Stimulated activated CD8-positive, alpha-beta memory T cell treated with anti-CD3 and anti-CD28 coated beads, Interleukin-7, amount 100 ng/mL, for 1 hour (primary cell): ENCODE measurements around the gene ALDH1A1.

Experiments used
- DNase-seq, 2 donors: peaks; one replicate each; pipeline ENCODE4 v3.0.0-alpha.2; 2020; ENCODE audit warnings: low read depth in 2 of 2

ALDH1A1 gene

DNA sequence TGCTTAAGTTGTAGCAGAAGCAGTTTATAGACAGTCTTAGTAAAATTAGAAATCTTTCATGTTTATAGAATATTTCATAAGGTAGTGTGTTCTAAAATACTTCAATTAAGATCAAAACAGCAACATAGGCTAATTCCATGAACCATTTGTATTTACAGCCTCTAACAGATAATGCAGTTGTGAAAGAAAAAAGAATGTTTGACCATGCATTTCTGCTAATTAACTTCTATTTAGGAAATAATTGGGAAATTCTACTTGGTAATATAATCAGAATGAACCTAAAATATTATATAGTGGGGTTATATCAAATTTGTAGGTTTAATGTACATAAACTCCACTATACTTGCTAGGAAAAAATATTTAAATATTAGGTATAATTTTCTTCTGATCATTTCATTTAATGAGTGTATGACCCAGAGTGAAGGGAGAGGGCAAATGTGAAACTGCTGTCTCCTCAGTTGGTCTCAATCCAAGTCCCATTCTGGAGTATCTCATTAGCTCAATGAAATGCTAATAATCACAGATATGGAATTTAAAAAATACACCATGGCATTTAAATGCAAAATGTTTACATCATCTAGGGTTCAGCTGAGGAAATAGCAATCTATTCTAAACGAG lies 34.9 kb downstream of the ALDH1A1 start:
- DNase-seq, result no peak

DNA sequence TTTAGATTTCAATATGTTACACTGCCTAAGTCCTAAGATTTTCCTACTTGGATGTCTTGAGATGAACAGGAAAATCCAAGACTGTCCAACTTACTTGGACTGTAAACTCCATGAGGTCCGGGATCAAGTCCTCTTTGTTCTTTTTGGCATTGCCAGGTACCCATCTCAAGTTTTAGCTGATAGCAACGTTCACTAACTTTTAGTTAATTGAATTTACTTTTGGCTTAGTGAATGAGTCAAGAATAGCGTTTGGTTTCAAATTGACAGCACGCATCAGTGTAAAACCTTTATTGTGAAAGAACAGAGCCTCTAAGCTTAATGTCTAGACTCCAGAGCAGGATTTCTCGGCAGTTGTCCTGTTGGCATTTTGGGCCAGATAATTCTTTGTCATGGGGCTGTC lies 37.2 kb downstream of the ALDH1A1 start:
- no peak for DNase-seq

DNA sequence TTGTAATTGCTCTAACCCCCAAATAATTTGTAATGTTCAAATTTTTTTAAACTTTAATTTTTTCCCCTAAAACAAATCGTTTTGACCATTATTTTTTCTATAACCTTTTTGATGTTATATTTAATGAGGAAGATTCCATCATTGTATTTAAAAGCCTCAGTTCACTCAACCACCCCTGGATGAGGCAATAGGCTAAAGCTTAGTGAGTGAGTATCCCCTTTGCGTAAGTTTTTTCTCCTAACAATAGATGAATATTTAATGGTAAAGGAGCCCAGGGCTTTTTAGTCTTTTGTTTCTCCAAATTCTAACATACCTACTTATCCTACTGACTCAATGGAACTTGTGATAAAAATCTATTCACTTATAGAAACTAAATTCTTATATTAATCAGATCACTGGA lies 38.1 kb downstream of the ALDH1A1 start:
- DNase-seq, result no peak

DNA sequence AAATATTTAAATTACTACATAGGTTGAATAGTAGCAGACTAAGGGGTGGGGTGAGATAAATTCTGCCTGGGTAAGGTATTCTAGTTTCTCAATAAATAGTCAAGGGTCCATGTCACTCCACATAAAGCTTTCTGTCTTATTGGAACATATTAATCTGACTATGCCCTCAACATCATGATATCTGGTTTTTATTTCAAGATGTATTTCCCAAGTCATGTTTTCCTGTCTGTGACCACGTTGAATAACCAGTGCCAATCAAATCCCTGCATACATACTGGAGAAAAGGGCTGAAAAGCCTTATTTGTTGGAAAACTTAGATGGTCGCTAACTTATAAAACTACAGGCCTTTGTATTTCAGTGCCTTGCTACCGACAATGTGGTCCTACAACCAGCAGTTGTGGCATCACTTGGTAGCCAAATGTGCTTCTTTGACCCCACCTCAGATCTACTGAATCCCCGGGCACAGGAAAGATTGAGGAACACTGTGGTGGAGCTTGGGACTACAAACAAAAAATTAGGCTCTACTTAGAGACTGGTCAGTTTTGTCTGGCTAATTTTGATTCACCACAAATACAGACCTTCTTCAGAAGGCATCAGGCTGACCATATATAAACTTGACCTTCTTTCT lies 39.4 kb downstream of the ALDH1A1 start:
- no peak for DNase-seq

DNA sequence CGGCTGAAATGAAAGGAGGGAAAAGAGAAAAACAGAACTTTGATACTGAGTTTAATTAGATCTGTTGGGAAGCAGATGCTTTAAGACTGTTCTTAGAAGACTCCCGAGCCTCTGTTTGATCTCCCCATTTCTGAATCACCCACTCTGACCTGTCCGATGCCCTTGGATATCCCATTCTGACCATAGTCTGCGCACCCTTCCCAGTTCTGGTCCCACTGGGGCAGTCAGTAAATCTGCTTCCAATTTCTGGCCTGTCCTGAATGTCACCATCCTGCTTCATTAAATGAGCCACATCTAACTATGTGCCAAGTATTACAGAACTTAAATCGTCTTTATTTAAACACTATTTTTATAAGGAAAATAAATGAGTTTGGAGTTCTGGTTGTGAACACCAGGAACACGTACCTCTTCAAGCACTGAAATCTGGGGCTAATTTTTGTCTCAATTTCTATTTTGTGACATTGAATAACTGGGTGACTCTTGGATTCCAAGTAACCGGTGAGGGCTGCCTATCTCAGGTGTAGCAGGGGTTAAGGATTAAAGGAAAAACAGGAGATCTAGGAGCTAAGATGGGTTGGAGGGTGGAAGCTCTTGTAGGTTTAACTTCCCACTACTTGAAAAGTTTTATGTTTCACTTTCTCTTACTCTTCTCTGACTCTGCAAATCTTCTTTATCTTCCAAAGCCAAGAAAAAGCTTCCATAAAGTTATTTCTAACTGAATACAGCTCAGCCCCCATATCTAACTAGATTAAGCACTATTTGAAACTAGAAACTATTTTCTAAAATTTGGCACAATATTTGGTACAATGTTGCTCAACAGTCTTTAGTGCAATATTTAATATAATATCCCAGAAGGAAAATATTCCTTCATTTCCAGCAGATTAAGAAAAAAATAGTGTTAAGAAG lies 40.1 kb downstream of the ALDH1A1 start:
- DNase-seq, result no peak

DNA sequence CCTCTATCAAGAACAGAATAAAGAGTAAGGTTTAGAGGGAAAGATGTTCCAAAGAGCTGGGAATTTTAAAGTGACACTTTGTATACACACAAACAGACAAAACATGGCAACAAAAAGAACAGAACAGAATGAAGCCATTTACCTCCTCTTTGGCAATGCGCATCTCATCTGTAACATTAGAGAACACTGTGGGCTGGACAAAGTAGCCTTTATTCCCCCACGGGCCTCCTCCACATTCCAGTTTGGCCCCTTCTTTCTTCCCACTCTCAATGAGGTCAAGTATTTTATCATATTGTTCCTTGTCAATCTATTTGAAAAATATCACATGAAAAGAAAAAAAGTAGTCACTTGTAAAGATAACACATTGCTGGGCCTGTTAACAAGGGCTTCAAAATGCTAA lies 41.0 kb downstream of the ALDH1A1 start:
- DNase-seq, result no peak

DNA sequence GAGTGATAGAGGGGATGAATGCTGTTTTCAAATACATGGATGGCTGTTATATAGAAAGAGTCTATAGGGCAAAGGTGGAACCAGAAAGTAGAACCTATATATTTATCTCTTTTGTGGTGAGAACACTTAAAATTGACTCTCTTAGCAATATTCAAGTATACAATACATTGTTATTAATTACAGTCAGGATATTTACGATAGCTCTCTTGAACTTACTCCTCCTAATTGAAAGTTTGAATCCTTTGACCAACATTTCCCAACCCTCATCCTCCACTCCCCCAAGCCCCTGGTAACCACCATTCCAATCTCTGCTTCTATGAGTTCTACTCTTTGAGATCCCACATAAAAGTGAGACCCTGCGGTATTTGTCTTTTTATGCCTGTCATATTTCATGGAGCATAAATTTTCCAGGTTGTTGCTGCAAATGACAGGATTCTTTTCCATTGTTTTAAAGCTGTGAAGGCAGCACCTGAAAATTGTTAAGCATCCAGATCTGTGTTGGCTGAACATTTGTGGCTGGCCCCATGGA lies 41.5 kb downstream of the ALDH1A1 start:
- DNase-seq, result no peak

DNA sequence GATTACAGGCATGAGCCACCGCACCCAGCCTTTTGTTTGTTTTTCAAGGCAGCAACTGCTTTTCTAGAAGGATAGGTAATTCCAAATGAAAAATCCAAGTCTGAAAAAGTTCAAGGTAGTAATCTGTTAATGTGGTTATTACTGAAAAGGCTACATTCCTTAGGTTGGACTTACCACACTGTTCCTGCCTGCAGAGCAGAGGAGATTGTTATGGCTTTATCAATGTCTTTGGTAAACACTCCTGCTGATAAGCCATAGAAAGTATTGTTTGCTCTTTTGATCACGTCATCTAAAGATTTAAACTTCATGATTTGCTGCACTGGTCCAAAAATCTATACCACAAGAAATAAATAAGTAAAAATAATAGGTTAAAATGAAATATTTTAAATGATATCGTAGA lies 43.4 kb downstream of the ALDH1A1 start:
- no peak for DNase-seq

DNA sequence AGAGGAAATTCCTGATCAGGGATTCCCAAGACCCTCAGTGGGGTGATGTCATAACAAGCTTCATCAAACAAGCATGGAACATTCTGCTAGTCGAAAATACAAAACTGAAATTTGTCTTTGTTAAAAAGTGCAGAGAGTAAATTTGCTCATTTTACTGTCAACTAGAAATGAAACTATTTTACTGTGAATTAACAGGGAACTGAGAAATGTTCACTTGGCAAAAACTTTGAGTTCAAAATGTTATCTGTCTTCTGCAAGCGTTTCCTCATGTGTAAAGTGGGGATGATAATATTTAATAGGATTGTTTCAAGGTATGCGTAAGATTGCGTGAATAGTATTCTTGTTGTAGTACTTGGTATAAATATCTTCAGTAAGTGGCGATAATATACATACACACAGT lies 45.4 kb downstream of the ALDH1A1 start:
- no peak for DNase-seq

DNA sequence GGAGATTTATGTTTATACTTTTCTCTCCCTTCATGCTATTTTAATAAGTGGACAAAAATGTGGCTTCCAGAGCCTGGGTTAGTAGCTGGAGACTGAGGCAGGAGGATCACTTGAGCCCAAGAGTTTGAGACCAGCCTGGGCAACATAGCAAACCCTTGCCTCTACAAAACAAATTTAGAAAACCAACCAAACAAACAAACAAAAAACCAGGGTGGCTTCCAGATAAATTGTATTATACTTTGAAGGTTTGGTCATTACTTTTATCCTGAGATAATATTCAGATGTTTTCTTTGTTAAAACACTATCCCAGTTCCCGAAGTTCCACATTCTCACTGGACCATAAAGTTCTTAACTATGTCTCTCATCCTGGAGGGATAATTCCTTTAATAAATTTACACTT lies 46.0 kb downstream of the ALDH1A1 start:
- no peak for DNase-seq

DNA sequence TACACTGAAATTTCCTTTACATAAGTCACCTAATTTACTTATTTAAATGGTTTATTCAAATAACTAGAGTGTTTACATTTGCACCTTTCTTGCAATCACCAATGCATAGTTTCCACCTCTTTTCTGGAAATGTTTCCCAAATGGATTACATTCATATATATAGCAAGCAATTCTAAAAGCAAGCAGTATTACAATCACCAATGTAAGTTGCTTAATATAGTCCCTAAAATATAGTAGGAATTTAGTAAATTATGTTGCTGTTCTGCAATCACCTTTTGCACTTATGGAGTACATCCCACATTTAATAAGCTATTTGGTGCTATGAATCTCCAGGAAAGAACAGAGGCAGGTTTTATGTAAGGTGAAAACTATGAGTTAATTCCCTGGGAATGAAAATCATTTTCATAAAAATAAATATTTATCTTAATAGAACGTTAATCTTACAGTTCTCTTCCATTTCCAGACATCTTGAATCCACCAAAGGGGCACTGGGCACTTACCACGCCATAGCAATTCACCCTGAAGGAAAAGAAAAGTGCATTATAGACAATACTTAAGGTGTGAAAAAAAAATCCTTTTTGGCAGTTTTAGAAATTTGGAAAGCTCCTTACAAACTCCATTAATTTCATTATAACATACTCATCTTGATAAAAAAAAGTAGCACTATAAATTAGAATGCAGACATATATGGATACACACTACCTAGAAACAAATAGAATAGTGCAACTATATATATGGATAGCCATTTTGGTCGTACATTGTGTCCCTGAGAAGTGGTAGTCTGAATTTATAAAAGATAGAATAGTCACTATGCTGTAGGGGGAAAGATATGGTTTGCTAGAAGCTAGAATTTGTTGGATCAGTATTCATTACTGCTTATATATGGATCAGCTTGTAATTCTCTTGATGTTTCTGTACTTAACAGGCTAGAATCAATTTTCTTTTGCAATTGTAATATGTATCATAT lies 47.1 kb downstream of the ALDH1A1 start:
- no peak for DNase-seq

DNA sequence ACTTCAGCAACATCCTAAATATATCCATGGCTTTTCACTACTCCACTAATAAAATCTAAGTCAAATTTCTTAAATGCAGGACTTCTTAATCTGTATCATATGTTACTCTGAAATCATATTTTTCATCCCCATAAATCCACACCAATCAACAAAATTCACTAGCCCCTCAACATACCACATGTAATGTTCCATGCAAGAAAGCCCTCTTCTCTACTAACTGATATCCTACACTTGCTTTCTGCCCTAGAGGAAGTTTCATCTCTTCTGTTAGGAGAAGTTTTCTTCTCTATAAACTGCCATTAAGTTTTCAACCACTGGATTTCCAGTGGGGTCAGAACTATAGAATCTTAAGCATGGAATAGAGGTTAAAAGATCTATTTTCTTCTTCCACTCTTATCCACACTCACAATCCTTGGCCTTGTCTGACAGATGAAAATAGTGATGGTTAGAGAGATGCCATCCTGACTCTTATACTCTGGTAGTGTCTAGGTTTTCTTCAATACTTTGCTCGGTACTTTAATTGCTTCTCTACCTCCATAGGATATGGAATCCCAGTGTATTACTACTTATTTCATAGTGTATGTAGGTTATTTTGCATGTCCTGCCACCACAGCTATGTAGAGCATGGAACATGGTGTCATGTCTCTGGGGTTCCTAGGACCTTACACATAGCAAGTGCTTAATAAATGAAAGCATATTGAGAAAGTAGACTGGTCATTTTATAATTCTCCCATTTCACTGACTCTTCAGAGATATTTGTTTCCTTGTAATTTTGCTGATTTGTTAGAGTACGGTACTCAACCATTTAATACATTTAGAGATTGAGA lies 48.4 kb downstream of the ALDH1A1 start:
- DNase-seq, result no peak

DNA sequence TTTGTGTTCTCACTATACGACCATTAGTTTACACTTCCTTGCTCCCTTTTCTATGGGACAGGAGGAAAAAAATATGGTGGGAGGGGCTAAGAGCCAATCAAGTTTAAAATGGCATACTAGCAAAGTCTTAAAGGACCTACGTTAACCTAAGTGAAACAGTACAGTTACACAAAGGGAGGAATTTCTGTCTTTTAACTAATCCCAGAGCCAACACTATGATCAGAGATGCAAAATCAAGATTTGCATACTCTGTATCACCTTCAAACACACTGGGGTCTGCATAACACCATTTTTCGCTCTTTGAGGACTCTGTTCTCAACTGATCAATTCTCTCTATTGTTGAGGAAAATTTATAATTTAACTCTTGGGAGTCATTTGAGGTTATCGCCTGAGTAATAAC lies 49.8 kb downstream of the ALDH1A1 start:
- DNase-seq, result no peak

DNA sequence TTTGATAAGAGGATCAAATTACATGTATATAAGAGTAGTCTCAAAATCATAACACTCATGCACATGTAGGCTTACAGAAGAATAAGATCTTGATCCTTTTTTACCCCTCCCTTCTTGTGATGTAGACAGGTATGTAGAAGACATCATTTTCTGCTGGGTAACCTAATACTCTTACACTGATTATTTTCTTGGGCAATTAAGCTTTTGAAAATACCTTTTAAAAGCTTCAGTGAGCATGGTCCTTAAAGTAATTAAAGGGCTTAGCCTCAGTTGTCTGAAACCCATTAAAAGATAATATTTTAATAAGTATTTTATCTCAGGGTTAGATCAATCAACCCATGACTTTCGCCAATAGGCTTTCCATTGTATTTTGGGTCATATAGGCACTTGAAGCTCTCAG lies 50.6 kb downstream of the ALDH1A1 start:
- DNase-seq, result no peak

DNA sequence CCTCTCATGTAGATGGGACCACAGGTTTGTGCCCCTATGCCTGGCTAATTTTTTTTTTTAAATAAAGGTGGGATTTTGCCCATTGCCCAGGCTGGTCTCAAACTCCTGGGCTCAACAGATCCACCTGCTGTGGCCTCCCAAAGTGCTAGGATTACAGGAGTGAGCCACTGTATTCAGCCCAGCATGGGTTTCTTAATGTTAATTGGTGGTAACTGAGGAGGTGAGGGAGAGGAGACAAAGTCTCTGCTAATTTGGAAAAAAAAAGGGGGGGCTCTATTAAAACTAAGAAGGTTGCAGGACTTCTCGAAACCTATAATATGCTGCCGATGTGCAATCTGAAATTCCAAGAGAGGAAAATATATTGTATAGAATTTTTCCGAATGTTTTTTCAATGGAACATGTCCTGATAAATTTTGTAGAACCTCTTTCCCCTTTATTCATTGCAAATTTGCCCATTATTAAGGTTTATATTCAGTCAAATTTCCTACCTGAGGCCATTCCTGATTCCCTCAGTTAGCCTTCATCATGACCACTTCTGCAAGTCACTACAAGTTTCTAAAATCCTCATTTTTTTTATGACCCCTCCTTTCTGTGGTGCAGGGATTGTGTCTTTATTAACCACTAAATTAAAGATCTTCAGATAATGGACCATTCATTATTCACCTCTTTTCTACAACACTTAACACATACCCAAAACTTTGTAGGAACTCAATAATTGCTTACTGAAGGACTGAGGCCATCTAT lies 52.9 kb downstream of the ALDH1A1 start:
- no peak for DNase-seq

DNA sequence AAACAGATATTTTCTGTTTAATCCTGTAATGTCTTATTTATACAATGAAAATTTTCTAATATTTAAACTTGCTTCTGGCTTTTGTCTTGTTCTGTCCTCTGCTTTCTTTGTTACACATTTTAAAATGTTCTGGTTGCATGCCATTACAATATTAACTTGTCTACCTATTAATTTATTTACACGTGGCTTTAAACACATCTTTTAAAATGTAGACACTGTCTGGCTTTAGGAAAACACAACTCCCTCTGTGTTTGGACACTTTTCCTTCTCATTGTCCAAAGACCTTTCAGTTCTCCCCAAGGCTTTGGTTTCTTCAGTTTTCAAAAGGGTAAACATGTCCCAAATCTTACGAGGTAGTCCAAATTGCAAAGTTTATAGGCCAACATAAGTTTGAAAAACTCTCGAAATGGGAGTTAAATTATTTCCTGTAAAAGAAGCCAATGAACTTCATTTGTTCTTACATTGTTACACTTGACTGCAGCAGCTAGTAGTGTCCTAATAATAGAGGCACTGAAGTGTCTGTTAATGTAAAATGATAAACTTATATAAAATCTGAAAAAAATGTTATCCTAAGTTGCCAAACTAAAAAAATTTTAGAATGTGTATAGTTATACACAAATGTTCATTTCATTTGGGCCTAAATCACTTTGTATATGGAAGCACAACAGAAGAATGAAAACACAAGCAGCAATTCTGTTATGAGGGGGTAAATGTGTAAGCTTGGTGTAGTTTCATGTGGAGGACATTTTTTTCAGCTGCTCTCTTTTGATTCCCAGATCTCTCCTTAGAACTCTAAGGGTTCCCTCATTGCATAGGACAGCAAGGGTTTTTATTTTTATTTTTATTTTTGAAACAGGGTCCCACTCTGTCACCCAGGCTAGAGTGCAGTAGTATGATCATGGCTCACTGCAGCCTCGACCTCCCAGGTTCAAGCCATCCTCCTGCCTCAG lies 53.8 kb downstream of the ALDH1A1 start:
- DNase-seq, result no peak

DNA sequence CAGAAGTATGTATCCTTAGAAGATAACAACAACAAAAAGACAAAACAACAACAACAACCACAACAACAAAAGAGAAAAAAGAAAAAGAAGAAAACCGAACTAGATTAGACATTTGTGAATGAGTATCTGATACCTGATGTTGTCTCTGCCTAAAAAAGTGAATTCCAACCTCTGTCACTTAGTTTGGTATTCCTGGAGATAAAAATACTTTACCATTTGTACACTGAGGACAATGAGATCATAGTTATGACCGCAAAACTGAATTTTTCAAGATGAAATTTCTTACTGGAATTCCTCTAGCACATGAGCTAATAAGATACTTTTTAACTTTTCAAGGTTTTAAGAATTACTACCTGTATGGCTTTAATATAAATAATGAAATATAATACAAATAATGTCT lies 54.5 kb downstream of the ALDH1A1 start:
- no peak for DNase-seq

DNA sequence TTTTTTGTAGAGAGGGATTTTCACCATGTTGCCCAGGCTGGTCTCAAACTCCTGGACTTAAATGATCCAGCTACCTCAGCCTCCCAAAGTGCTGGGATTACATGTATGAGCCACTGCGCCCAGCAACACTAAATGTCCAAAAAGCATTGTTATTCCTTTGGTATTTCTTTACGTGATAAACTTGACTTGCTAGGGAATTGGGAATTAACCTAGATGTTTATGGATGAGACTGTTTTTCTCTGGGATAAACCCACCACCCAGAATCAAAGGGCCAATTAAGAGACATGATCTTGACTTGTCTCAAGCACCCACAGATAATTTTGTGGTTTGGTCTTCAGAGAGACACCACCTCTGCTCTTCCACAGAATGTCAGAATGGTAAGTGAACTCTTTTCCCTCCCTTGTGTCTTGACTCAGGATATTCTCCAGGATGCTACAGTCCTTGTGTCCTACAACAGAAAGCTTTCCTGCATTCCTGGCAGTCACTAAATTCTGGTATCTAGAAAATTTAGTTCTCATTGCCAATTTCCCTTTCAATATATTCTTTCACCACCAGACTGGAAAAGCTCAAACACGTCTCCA lies 55.7 kb downstream of the ALDH1A1 start:
- DNase-seq, result no peak
